Measurements from ENCODE around the gene CABP1. TPM values are rescaled to one million over a fixed set of nuclear protein-coding genes. Genes with fewer than 3 reads are reported as not detected.
"Not testable (repeated sequence)": the region's sequence is repeated elsewhere in the genome, so short reads cannot be mapped to it uniquely, and the experiment has no call there.

CABP1 gene
- total RNA-seq, 2 experiments from 2014 or later, result 0.50 to 1.1 TPM

GRCh38 chr12:120597861-120598260, 42.6 kb upstream of the CABP1 start:
- no peaks in the 10 kb centered on the region for H3K36me3 Mint-ChIP-seq (ENCODE audit: low read depth)
- H3K27me3 Mint-ChIP-seq, result peaks cover 5% of the 10 kb centered on the region
- ChIA-PET CTCF (interaction anchor here (1.4 kb wide), 2 partner anchors 49 to 52 kb away, joined by 3 to 4 read pairs; no protein-coding TSS in a partner anchor), POLR2A (interaction anchor here (1.2 kb wide), 1 partner anchor 13 kb away, joined by 3 read pairs; no protein-coding TSS in a partner anchor)
- no peak for DNase-seq
- H3K4me3 Mint-ChIP-seq, result no peak overlapping the region
- no peaks in the 10 kb centered on the region for H3K4me1 Mint-ChIP-seq (ENCODE audit: low read depth)
- no peak overlapping the region for H3K27ac Mint-ChIP-seq
- no peak for ATAC-seq
- intact Hi-C loops (cut with micrococcal nuclease), result no loop called here
- H3K9me3 Mint-ChIP-seq, result no peaks in the 10 kb centered on the region
- TF ChIP-seq, protein P1, sequence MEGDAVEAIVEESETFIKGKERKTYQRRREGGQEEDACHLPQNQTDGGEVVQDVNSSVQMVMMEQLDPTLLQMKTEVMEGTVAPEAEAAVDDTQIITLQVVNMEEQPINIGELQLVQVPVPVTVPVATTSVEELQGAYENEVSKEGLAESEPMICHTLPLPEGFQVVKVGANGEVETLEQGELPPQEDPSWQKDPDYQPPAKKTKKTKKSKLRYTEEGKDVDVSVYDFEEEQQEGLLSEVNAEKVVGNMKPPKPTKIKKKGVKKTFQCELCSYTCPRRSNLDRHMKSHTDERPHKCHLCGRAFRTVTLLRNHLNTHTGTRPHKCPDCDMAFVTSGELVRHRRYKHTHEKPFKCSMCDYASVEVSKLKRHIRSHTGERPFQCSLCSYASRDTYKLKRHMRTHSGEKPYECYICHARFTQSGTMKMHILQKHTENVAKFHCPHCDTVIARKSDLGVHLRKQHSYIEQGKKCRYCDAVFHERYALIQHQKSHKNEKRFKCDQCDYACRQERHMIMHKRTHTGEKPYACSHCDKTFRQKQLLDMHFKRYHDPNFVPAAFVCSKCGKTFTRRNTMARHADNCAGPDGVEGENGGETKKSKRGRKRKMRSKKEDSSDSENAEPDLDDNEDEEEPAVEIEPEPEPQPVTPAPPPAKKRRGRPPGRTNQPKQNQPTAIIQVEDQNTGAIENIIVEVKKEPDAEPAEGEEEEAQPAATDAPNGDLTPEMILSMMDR (IDR thresholded peaks at IDR 0.05), result no peak

- Mint-ChIP-seq H3K4me1 (ENCODE audit: low read depth) (no peaks in the 10 kb centered on the region), H3K9me3 (no peaks in the 10 kb centered on the region), H3K27me3 (peaks cover 5% of the 10 kb centered on the region), H3K4me3 (no peak overlapping the region), H3K27ac (no peak overlapping the region), H3K36me3 (ENCODE audit: low read depth) (no peaks in the 10 kb centered on the region)
- ChIA-PET CTCF (interaction anchor here (0.6 to 1.4 kb wide), 4 partner anchors 15 to 51 kb away, joined by 3 to 4 read pairs (median 4); no protein-coding TSS in a partner anchor), POLR2A (no interaction called here)
- intact Hi-C loops (cut with micrococcal nuclease), result no loop called here
- ATAC-seq (peak; percentile 45), DNase-seq (no peak)
- TF ChIP-seq, protein P1 (IDR thresholded peaks at IDR 0.05), result no peak
Observed at GRCh38 chr12:120598674-120599463, 41.6 kb upstream of the CABP1 start.

GRCh38 chr12:120599672-120600552, 40.5 kb upstream of the CABP1 start:
- H3K27me3 Mint-ChIP-seq, result peaks cover 5% of the 10 kb centered on the region
- DNase-seq (no peak), ATAC-seq (no peak)
- no peaks in the 10 kb centered on the region for H3K9me3 Mint-ChIP-seq
- CTCF ChIA-PET, result interaction anchor here (0.6 to 1.3 kb wide), 2 partner anchors 16 to 26 kb away, joined by 3 to 4 read pairs; no protein-coding TSS in a partner anchor
- H3K4me3 Mint-ChIP-seq, result no peak overlapping the region
- no peaks in the 10 kb centered on the region for H3K4me1 Mint-ChIP-seq (ENCODE audit: low read depth)
- no peaks in the 10 kb centered on the region for H3K36me3 Mint-ChIP-seq (ENCODE audit: low read depth)
- H3K27ac Mint-ChIP-seq, result no peak overlapping the region
- intact Hi-C loops (cut with micrococcal nuclease), result no loop called here
- POLR2A ChIA-PET, result no interaction called here
- TF ChIP-seq, protein P1 (IDR thresholded peaks at IDR 0.05), result no peak

DNA sequence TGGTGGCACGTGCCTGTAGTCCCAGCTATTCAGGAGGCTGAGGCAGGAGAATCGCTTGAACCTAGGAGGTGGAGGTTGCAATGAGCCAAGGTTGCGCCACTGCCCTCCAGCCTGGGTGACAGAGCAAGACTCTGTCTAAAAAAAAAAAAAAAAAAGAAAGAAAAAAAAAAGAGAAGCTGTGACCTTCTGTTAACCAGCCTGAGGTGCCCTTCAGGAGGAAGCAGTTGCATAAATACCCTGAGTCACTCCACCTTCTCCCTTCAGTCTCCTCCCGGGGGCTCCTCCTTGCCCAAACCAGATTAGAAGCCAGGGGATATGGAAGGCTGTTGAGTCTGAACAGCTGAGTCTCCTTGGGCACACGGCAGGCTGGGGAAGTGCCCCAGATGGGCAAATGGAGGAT, 38.0 kb upstream of the CABP1 start:
- ATAC-seq; H3K36me3 Mint-ChIP-seq (ENCODE audit: low read depth); H3K4me1 Mint-ChIP-seq (ENCODE audit: low read depth); H3K27me3 Mint-ChIP-seq; intact Hi-C loops (cut with micrococcal nuclease); H3K4me3 Mint-ChIP-seq; DNase-seq; H3K27ac Mint-ChIP-seq; H3K9me3 Mint-ChIP-seq: not testable (repeated sequence)
- ChIA-PET POLR2A (interaction anchor here (0.7 kb wide), 1 partner anchor 43 kb away, joined by 3 read pairs; no protein-coding TSS in a partner anchor), CTCF (interaction anchor here (2.5 kb wide), 1 partner anchor 47 kb away, joined by 9 read pairs; no protein-coding TSS in a partner anchor)

- POLR2A ChIA-PET, result no interaction called here
- CTCF ChIA-PET, result interaction anchor here (1.2 kb wide), 1 partner anchor 14 kb away, joined by 3 read pairs; no protein-coding TSS in a partner anchor
- TF ChIP-seq, protein P1 (IDR thresholded peaks at IDR 0.05), result no peak
- no peaks in the 10 kb centered on the region for H3K9me3 Mint-ChIP-seq
- DNase-seq (no peak), ATAC-seq (no peak)
- H3K4me3 Mint-ChIP-seq, result no peak overlapping the region
- no peaks in the 10 kb centered on the region for H3K36me3 Mint-ChIP-seq (ENCODE audit: low read depth)
- no peak overlapping the region for H3K27ac Mint-ChIP-seq
- no peaks in the 10 kb centered on the region for H3K27me3 Mint-ChIP-seq
- H3K4me1 Mint-ChIP-seq (ENCODE audit: low read depth), result peaks cover 9% of the 10 kb centered on the region
- intact Hi-C loops (cut with micrococcal nuclease), result no loop called here
Observed at GRCh38 chr12:120610560-120610959, 29.9 kb upstream of the CABP1 start.

- H3K4me3 Mint-ChIP-seq; H3K9me3 Mint-ChIP-seq; CTCF ChIA-PET; H3K27ac Mint-ChIP-seq; intact Hi-C loops (cut with micrococcal nuclease); POLR2A ChIA-PET; H3K36me3 Mint-ChIP-seq (ENCODE audit: low read depth); ATAC-seq; H3K27me3 Mint-ChIP-seq; DNase-seq; H3K4me1 Mint-ChIP-seq (ENCODE audit: low read depth): not testable (repeated sequence)
Observed at GRCh38 chr12:120611534-120611933, 28.9 kb upstream of the CABP1 start.

Data from activated CD8-positive, alpha-beta T cell treated with anti-CD3 and anti-CD28 coated beads for 36 hours (primary cell).